T-helper 9 cell (primary cell): Measurements from ENCODE around the gene HABP2.

Source experiments
- DNase-seq: peaks from one replicate; pipeline ENCODE4 v3.0.0-alpha.2; 2020

HABP2 gene

DNA sequence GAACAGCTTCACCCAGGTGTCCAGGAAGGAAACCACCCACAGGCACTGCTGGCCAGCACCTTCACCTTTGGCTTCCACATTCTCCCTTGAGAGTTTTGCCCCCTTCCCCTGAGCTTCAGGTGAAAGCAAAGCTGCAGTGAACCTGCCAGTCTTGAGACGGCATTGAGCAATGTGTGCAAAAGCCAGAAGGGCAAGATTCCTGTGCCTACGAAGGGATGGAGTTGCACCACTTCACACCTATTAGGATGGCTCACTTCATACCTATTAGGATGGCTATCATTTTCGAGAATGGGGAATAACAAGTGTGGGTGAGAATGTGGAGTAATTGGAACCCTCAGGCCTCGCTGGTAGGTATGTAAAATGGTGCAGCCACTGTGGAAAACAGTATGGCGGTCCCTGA is 7.2 kb downstream of the HABP2 start:
- no peak for DNase-seq

DNA sequence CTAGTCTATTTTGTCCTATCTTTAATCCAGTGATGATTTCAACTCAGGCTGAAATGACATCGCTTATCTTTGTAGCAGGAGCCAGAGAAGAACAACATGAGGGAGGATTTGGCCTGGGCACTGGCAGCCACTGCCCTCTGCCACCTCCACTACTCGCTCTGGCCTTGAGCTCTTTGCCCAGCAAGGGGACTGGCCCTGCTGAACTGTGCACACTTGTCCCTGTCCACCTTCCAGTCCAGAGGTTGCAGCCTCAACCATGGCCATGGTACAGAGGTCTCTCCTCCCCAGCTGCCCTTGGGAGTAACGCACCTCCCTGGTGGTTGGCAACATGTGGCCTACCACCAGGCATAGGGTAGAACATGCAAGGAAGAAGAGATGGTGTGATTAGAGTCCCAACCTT is 8.4 kb downstream of the HABP2 start:
- no peak for DNase-seq

DNA sequence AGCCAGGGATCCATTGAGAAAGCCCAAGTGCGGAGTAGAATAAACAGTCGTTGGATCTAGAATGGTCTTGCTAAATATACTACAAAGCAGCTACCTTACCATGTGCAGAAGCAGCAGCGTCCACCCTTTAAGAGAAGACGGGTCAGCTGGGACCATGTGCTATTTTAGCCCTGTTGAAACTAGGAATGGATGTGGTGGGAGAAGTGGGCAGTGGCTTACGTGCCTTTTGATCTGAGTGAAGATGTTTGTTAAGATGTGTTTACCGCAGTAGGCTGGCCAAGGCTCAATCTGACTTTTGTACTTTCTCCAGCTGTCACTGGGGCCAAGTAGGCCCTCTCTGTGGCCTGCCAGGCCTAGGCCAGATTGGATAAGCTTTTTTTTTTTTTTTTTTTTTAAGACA is 9.2 kb downstream of the HABP2 start:
- DNase-seq: no peak

DNA sequence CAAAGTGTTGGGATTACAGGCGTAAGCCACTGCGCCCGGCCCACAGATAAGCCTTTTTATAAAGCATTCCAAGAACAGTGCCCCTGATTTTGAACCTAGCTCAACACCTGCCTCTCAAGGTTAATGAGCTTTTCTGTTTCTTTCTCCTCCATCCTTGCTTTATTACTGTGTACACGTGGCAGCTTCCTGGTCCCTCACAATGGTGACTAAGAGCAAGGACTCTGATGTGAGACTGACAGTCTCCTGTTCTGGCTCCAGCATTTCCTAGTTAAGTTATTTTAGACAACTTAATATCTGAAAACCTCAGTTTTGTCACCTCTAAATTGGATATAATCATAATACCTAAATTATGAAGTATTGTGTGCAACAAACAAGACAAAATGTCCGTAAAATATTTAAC is 9.9 kb downstream of the HABP2 start:
- no peak for DNase-seq

DNA sequence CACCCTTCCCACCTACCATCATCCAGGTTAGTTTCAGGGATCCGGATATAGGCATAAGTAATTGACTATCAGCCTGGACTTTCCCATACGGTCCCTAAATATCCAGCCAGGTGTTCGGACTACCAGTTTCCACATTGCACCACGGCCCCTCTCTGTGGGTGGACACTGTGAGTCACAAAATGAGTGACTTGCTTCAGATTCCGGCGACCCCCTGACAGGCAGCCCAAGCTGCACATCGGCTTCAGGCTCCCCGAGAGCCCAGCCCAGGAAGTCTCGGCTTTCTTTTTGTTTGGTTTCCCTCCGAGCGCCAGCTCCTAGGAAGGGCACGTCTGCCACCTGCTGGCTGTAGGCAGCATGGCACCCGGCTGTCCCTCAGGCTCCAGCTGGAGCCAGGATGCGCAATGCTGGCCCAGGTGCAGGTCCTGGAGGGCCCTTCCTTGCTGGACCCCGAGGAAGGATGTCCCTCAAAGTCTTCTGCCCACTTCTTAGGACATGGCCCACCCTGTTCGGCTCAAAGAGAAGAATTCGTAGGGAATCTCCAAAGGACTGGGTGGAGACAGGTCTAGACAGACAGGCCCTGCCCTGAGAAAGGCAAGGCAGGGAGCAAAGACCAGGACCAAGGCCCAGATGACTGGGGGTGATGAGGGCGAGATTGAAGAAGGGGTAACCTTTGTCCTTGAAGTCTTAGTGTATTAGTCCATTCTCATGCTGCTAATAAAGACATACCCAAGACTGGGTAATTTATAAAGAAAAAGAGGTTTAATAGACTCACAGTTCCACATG is 10.6 kb downstream of the HABP2 start:
- DNase-seq: peak; percentile 50

DNA sequence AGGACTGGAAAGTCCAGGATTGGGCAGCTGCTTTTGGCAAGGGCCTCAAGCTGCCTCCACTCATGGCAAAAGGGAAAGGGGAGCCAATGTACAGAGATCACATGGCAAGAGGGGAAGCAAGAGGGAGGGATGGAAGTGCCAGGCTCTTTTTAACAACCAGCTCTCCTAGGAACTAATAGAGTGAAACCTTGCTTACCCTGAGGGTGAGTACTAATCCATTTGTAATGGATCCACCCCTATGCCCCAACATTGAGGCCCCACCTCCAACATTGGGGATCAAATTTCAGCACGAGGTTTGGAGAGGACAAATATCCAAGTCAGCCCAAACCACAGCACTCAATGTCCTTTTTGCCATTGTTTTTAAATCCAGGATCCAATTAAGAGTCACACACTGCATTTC is 12.5 kb downstream of the HABP2 start:
- DNase-seq: no peak

DNA sequence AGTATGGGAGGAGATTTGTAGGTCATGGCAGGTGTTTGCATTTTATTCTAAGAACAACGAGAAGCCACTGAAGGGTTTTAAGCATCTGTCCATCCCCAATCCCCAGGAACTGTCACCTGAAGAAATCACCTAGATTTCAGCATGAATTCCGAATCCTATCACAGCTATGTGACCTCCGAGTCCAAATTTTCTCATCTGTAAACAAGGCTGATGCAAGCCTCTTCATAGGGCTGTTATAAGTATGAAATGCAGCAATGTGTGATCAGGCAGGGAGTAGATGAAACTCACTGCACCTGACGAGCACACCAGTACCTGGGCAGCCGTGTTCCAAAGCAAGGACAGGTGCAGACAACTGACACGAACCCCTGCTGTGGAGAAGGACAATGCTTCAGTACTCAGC is 14.0 kb downstream of the HABP2 start:
- no peak for DNase-seq

DNA sequence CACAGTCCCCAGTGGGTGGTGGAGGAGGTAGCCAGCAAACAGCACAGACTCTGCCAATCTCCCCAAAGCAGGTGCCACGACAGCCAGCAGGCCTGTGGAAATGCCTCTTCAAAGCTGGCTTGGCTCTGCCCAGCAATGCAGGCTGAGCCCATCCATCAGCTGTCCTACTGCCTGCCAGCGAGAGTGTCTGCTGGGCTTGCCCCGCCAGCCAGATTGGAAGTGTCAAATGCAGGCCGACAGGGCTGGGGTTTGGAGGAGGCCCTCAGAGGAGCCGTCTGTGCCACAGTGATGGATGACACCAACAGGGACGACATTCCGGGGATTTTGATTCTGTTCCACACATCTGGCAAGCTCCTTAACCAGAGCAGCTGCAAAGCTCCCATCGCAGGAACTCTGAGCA is 16.7 kb downstream of the HABP2 start:
- DNase-seq: no peak

DNA sequence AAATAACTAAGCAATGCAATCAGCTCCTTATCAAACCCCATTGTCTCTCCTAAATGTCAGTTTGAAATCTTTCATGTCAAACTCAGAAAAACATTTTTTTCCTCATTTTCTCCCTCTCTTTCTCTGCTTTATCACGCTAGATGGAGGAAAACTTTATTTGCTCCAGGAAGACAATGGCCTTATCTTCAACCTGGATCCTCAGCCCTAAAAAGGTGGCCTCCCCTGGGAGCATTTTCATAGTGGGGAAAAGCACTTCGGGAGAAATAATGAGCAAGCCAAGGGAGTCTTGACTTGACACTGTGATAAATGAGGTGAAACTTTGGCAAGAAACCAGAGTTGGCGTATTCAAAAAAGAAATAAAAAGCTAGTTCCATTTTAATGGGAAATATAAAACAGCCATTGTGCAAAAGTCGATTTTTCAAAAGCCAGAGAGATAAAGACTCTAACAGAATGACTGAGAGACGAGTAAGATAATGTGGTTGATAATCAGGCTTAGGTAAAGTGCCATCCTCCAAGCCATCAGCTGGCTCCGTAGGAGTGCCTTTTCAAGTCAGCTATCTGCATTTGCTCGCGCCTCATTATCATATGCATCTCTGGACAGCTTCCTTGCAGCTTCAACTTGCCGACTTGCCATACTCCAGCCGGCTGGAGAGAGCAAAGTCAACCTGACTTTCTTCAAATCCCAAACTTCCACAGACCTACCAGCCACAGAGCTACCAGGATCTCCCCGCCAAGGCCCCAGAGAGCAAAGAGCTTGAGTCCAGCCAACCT is 19.9 kb downstream of the HABP2 start:
- no peak for DNase-seq

DNA sequence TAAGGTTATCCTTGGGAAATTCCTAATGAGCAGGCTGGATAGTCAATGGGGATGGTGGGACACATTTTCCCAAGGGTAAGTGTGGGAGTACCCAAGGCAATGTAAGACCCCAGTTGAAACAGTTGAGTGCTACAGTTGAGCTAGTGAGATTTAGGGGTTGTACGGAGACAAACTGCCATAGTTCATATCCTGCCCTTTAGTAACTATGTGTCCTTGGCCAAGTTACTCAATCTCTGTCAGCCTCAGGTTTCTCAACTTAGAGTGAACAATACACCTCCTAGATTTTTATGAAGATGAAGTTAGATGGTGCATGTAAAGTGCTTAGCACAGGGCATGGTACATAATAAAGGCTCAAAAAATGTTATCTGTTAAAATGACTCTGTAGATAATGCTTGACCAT is 20.5 kb downstream of the HABP2 start:
- no peak for DNase-seq

DNA sequence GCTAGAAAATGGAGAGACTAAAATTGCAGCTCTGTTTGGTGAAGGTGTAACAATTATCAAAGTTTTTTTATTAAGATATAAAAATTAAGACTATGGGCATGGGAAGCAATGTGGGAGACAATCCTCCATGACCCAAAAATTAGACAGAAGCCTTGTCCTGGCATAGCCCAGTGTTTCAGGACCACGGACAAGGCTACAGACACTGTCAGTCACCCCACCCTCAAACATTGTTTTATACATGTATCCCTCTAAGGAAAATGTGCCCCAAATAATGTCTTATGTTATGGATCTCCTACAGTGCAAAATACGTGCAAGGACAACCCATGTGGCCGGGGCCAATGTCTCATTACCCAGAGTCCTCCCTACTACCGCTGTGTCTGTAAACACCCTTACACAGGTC is 24.0 kb downstream of the HABP2 start:
- no peak for DNase-seq

DNA sequence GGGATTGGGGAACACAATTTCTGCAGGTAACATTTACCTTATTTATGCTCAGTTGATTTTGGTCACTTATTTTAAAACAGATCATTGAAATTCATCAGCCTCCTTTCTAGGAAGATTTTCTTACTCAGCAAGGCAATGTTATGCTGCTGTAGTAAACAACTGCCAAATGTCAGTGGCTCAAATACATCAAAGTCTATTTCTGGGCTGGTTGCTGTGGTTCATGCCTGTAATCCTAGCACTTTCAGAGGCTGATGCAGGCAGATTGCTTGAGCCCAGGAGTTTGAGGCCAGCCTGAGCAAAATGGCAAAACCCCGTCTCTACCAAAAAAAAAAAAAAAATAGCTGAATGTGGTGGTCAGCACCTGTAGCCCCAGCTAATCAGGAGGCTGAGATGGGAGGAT is 25.9 kb downstream of the HABP2 start:
- DNase-seq: no peak

DNA sequence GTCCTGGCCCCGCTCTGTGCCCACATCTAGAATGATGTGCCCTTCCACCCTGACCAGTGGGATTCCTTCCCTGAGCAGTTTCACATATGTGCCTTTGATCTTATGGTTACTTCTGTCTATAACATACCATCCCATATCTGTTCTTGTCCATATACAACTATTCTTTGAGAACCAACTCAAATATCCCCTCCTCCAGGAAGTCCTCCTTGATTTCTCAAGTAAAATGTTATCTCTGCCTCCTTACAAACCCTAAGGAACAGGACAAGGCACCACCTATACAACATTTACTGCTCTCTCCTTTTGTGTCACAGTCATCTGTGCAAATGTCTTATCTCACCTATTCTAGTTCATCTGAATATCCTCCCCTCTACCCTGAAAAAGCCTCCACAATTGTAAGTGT is 28.2 kb downstream of the HABP2 start:
- DNase-seq: no peak

DNA sequence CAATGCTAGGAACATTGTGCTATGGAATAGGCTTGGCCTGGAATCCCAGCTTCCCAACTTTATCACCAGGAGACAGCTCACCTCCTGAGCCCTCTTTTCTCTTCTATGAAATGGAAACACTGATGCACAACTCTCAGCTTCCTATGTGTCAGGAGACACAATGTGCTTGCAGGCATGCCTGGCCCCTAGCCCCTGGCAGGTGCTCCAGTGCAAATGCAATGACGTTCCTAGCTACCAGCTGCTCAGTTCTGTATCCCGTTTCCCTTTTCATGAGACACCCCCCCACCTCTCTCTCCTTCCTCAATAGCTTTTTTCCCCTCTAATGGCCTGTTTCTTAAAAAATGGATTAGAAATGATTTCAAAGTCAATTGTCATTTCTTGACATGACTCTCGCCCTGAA is 30.7 kb downstream of the HABP2 start:
- DNase-seq: no peak

DNA sequence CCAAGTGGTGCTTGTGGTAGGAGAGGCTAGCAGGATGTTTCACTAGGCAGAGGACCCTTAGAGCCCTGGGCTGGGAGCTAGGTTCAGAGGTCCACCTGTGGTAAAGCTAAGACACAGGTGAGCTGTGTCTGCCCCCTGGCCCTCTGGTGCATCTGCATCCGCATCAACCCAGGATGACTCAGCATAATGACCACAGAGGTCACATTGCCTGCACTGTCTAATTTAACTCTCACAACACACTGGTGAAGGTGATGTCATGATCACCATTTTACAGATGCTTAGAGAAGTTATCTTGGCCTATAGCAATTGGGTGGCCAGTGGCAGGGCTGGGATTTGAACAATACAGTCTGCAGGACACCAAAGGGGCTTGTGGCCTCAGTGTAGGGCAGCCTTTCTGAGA is 33.1 kb downstream of the HABP2 start:
- no peak for DNase-seq

DNA sequence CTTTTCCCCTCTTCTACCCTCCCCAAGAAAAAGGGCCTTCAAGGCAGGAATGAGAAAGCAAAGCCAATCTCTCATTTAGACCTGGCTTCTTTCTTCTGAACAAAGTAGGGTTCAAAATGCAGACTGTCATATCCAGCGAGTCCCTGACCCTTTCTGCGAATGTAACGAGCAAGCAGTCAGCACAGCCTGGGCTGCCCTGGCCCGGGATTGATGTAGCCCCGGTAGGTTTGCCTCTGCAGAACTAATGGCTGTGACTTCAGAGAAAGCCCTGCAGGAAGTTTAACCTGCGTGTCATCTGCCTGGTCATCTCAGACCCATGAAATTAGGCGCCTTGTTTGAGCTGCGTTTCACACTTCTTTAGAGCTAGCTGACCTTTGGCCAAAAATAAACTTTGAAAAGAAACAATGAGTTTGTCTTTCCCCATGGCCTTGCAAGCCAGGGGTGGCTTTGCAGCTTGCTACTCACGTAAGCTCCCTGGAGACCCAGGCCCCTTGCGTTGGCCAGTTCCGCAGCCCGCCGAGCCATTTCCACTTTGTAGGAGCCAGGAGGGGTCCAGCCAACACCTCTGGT is 36.4 kb downstream of the HABP2 start:
- DNase-seq: no peak

DNA sequence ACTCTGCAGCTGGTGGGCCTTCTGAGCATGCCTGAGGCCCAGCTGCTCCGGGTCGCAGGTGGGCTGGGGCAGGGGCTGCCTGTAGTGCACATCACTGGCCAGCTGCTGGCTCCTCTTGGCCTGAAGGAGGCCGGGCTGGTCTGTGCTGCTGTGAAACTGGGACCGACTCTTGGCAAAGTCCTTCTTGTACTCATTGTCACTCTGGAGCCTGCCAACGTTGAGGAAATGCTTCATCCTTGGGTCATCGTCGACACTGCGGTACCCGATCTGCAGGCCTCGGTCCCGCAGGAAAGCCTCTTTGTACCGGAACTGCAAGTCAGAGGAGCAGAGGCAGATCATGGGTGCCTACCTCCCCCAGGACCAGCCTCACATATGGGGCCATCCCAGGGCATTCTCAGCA is 37.7 kb downstream of the HABP2 start:
- DNase-seq: no peak

DNA sequence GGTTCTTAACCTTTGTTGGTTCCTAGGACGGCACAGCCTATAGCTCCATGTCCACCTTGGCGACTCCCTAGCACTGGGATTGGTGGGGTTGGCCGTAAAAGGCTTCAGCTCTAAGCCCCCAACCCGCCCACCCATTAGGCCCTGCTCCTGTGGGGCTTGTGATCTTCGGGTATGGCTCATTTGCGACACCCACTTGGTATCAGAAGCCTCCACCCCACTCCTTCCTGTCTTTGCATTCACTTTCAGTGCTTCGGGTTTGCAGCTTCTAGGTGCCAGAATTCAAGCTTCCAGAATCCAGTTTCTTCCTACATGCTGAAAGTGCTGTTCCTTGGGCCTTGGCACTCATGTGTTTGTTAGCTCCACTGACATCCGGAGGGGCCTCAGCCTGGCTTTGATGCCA is 39.5 kb downstream of the HABP2 start:
- DNase-seq: no peak

DNA sequence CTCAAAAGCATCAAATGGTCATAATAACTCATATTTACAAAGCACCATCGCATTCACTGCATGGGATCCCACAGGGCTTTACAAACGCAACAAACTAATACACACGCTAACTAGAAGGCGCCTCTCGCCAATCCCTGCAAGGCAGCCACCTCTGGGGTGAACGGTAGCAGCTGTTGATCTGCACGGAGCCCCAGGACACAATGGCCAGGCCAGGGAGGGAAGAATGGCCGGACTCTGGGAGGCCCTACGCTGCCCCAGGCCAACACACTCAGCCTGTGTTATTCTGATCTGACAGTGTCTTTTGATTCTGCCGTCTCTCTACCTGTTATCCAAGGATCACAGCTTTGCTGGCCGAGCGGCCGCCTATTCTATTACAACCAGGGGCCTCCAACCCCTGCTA is 41.8 kb downstream of the HABP2 start:
- DNase-seq: no peak

DNA sequence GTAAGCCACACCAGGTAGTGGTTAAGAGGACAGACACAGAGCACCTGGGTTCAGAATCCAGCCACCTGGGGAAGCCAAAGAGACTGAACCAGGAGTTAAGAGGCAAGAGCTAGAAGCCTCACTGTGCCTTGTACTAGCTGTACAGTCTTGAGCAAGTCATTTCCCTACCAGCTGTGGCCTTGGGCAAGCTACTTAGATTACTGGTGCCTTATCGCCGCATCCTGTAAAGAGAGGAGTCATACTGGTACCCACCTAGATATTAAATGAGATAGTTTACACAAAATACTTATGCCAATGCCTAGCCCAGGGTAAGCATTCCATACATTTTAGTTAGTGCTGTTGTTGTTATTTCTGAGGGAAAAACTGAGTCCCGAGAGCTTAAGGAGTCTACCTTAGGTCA is 47.7 kb downstream of the HABP2 start:
- DNase-seq: no peak

DNA sequence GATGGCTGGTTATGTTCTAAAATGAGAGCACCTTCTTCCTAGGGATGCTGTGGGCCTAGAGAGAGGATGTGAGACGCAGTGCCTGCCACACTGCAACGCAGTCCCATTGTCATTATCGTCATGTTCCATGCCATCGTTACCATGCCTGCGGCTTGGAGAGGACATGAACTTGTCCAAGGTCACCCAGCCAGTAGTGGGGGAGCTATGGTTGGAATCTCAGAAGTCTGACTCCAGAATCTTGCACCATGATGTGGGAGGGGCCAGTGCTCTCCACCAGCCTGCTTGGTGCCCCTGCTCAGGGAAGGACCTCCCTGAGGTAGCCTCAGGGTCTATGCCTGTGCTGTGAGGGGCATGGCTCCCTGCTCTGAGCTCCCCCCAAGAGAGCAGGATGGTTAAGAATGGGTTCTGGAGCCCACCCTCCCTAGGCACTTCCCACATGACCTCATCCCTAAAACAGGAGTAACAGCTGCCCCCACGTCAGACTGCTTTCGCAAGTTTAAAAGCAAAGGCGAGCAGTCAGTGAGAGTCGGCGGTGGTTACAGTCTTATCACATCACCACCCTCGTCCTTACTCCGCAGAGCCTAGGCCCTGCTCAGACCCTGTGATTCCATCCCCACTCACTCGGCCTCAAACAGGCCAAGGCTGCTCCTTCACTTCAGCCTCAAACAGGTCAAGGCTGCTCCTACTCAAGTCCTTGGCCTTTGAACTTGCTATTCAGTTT is 50.4 kb downstream of the HABP2 start:
- no peak for DNase-seq

DNA sequence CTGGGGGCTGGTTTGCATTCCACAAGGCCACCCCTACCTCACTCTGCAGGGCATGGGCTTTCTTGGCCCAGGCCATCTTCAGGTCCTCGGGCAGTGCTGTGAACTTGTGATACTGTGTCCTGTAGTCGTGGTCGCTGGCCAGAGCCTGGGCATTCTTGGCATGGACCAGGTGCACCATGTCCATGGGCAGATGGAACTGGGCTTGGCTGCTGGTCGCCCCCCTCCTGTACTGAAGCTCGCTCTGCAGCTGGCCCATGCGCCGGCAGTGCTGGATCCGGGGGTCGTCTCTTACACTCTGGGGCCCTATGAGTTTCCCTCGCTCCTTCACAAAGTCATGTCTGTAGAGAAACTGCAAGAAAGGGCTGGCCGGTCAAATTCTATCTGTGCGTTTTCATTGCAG is 51.7 kb downstream of the HABP2 start:
- DNase-seq: no peak

DNA sequence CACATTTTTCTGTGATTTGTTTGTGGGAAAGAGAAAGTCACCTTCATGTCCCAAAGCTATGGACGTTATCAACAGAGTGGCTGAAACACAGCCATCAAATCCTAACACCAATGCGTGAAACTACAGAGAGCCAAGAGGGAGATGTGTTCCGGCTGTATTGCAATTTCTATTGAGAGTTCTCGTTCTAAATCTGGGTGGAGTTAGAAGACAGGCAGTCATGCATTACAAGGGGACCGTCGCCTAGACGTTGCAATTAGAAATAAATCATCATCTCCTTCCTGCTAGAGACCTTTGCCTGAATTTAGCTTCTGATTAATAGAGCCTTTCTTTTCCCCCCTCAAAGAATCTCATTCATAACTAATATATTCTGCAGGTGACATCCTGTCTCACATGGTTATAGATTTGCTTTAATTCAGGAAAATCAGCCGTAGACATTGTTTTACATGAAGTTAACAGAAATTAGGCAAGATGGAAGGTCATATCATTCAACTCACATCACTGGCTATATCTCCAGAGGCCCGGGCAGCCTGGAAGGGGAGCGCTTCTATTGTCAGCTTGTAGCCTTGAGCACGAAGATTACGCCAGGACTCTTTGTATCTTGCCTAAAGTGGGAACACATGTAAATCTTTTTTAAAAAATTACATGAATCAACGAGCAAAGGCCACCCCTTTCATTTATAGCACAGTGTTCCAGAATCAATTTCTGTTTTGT is 52.6 kb downstream of the HABP2 start:
- no peak for DNase-seq
